ENCODE measurements around the gene HNRNPC. TPM values are rescaled to one million over a fixed set of nuclear protein-coding genes. Genes with fewer than 3 reads are reported as not detected.

Gene HNRNPC
- total RNA-seq, 1 experiment from 2014 or later, result 1,870 TPM

Other genes with a start within 250 kb of the HNRNPC start
- gene NDRG2, start 244.4 kb downstream of the HNRNPC start, total RNA-seq (2014; rRNA removed; shearing (Covaris generic)), result 13.1 and 16.9 TPM in 2 replicates
- gene TPPP2, start 239.2 kb downstream of the HNRNPC start, total RNA-seq (2014; rRNA removed; shearing (Covaris generic)), result not detected in 2 replicates
- gene RNASE13, start 234.6 kb downstream of the HNRNPC start, total RNA-seq (2014; rRNA removed; shearing (Covaris generic)), result not detected in 2 replicates
- gene RNASE7, start 227.1 kb downstream of the HNRNPC start, total RNA-seq (2014; rRNA removed; shearing (Covaris generic)), result 0.43 TPM in 1 of 2 replicates, not detected in the other
- gene RNASE8, start 211.6 kb downstream of the HNRNPC start, total RNA-seq (2014; rRNA removed; shearing (Covaris generic)), result not detected in 2 replicates
- gene ARHGEF40, start 199.1 kb downstream of the HNRNPC start, total RNA-seq (2014; rRNA removed; shearing (Covaris generic)), result 16.5 and 18.8 TPM in 2 replicates
- 15.0 and 18.7 TPM in 2 replicates for gene ZNF219, start 170.8 kb downstream of the HNRNPC start, total RNA-seq (2014; rRNA removed; shearing (Covaris generic))
- 0.50 TPM in 1 of 2 replicates, not detected in the other for gene TMEM253, start 168.4 kb downstream of the HNRNPC start, total RNA-seq (2014; rRNA removed; shearing (Covaris generic))
- gene OR5AU1, start 113.4 kb downstream of the HNRNPC start, total RNA-seq (2014; rRNA removed; shearing (Covaris generic)), result not detected in 2 replicates
- gene RPGRIP1, start 10.6 kb upstream of the HNRNPC start, total RNA-seq (2014; rRNA removed; shearing (Covaris generic)), result not detected in 2 replicates
- gene SUPT16H, start 114.6 kb upstream of the HNRNPC start, total RNA-seq (2014; rRNA removed; shearing (Covaris generic)), result 112 and 124 TPM in 2 replicates
- gene CHD8, start 186.7 kb upstream of the HNRNPC start, total RNA-seq (2014; rRNA removed; shearing (Covaris generic)), result 53.8 and 58.3 TPM in 2 replicates
- 11.8 and 16.6 TPM in 2 replicates for gene RAB2B, start 207.5 kb upstream of the HNRNPC start, total RNA-seq (2014; rRNA removed; shearing (Covaris generic))
- gene TOX4, start 207.8 kb upstream of the HNRNPC start, total RNA-seq (2014; rRNA removed; shearing (Covaris generic)), result 16.4 and 46.2 TPM in 2 replicates
- 96.6 and 99.7 TPM in 2 replicates for gene METTL3, start 241.9 kb upstream of the HNRNPC start, total RNA-seq (2014; rRNA removed; shearing (Covaris generic))